Kidney glomerular epithelial cell (primary cell): Measurements from ENCODE around the gene TNRC18.

ENCODE experiments used
- DNase-seq: peaks from one replicate; lab custom pipeline; 2025; lab: John Stamatoyannopoulos, UW

Gene TNRC18

DNA sequence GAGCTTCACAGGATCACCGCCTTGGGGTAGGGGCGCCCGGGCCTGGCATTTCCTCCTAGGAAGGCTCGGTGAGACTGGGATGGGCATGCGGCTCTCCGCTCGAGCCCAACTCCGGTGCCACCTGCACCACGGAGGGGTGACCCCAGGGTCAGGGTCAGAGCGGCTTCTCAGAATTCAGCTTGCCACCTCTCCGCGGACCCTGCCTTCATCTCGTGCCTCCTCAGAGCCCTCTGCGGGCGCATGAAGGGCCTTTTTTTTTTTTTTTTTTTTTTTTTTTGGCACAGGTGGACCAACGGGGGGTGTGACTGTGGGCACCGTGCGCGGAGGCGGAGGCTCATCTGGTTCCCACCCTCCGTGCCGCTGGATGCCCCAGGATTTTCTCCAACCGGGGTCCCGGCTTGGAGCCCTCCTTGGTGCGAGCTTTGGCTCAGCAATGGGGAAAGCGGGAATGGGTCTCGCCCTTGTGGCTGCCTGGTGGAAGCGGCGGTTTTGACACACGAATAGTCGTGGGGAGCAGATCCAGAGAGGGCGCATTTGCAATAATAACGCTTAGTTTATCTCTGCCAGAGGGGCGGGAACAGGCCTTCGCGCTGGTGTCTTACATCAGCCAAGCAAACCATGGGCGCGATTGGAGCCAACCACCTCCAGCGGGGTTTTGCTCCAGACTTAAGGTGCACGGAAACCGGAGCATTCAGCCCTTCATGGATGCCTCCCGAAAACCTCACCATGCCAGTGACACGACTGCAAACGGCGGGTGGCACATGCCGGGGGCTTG, 5.0 kb upstream of the TNRC18 start:
- DNase-seq: no peak

DNA sequence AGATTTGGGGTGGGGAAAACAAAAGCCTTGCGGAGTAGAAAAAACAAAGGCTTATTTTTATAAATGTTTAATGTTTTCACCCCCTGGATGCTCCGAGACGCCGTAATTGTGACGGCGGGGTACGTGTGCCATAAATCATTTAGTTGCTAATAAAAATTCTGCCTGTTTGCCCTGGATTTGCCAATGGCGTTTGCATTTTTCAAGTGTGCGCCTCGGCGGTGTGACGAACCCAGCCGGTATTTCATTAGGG, 2.5 kb upstream of the TNRC18 start:
- no peak for DNase-seq

DNA sequence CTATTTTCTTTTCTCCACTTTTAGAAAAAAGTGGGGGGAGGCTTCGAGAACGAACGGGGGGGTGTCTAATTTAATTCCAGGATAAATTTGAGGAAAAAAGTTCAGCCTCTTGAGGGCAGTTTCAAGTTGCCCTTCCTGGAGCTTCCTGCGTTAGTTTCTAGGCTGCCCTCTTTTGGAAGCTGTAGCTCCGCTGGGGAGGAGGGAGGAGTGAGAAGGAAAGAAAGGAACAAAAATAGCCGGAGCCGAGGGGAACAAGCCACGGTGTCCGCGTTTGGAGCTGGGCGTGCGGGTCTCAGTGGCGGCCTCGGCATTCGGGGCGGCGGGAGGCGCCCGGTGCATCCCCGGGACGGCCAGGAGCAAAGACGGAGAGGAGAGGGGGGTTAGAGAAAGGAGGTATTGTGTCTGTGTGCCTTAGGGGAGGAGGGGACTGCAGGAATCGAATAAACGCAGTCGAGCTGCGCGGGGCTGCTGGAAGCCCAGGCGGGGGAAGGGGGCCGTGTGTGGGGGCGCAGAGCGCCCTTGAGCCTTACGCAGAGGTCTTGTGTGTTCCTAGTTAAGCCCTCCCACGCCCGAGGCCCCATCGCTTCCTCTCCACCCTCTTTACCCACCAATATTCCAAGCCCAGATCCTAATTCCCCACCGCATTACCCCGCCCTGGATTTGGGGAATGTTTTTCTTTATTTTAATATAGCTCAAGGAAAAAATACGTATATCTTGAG, 2.0 kb upstream of the TNRC18 start:
- peak; percentile 74 for DNase-seq

DNA sequence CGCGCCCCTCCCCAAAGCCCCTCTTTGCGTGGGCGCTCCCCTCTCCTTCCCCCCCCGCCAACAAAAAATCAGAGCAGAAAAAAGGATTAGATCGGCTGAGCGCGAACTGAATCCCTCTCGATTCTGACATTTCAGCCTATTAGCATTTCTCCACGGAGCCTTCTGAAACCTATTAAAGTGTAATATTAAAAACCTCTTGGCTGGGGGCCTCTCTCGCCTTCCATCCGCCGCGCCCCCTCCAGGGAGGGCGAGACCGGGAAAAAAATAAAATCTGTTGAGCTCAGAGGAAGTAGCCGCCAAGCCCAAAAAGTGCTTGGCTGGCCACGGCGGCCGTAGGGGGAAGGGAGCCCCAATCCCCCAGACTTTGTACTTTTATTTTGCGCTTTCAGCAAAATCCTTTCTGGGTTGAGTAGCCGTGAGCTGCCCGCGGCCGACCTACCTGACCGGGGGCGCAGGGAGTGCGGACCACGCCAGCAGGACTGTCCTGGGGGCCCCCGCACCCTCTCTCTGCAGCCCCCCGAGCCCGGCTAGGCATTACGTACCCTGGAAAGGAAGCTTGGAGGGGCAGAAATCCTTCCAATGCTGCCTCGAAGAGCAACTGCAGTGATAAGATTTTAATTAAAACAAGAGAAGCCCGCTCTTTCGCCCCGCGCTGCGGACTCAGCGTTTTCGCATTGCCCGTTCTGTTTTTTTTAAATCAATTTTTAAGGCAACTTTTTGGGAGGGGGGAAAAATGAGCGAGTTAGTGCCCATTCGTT, 1.3 kb upstream of the TNRC18 start:
- DNase-seq: peak; percentile 61

DNA sequence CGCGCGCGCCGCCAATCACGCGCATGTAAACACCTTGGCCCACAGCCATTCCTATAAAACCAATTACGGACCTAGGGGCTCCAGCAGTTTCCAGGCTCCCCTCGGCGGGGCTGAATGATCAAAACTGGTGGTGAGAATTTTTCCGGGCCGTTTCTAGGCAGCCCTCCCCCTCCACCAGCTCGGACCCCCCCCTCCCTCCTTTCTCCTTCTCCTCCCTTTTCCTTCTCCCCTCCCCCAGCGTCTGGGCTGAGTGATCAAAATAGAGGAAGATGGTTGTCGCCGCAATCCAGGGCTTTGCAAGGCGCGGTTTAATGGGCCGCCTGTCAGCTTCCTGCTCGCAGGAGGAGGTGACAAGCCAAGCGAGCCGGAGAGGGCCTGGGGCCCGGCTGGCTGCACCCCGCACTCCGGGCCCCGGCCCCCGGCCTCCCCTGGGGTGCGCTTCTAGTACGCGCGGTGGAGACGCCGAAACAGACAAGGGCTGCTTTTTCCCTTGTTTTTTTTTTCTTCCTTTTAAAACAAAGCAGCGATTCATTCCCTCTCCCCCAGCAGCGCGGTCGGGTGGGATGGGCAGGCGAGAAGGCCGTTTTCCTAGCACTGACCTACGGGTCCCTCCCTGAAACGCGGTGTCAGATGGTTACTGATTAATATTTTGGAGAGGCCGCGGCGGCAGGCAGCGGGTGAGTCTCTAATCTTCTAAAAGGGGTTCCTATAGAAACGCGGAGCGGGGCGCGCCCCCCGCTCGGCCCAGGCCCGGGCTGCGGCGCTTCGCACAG, 528 bp upstream of the TNRC18 start:
- DNase-seq: peak; percentile 99

DNA sequence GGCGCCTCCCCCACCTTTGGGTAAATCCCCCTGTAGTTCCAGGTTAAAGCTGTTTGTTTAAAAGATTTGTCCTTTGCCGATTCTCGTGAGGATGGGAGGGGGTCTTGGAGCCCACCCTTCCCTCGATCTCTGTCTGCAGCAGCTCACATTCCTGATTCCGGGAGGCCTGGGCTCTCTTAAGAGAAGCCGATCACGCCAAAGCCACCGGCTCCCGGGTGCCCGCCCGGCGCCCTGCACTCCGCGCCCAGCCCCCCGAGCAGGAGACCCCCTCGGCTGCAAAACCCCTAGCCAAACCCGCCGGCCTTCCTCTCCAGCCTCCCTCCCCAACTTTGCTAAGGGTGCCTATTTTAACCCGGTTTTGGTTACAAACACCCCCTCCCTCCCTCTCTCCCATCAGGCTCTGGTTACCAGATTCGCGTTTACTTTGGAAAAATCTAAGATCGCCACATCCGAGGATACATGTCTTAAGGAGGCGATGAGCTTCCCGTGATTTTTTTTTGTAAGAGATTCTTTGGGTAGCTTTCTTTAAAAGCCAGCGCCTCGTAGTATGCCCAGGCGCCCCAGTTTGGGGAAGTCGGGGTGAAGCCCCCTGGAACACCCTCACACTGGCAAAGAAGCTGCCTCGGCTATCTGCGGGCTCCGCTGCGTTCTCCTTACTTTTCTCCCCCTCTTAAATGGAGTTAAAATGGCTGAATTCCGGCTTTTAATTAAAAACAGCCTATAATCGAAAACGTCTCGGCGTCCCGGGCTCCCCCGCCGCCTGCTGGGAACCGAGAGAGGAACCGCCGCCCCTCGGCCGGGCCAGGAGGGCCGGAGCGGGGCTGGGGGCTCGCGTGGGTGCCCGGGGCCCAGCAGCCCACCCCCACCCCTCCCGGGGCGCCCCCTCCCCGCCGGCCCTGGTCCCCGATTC, 983 bp downstream of the TNRC18 start:
- no peak for DNase-seq

DNA sequence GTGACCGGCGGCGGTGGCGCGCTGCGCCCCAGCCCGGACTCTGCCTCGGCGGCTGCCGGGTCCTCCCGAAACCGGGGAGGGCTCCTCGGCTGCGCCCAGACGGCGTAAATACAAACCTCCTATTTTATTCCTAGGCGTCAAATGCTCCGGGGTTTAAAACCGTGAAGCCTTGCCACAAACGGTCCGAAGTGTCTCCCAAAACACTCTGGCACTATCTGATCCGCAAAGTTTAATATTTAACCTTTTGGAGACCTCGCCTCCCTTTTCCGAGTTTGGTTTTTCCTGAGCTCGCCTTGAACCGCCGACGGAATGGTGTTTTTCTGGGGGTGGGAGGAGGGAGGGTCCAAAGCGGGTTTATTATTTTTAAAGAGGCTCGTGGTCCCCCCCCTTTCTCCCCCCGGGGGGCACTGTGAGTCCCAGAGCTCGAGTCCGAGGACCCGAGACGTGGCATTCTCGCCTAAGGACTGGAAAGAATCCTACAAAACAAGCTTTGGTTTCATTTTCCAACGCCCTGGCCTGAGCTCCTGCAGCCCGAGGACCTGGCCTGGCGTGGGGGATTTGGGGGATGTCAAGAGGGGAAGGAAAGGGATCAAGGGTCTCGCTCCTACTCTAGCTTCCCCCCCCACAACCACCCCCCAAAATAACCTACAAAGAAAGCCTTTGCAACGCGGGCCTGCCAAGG, 1.8 kb downstream of the TNRC18 start:
- peak; percentile 65 for DNase-seq

DNA sequence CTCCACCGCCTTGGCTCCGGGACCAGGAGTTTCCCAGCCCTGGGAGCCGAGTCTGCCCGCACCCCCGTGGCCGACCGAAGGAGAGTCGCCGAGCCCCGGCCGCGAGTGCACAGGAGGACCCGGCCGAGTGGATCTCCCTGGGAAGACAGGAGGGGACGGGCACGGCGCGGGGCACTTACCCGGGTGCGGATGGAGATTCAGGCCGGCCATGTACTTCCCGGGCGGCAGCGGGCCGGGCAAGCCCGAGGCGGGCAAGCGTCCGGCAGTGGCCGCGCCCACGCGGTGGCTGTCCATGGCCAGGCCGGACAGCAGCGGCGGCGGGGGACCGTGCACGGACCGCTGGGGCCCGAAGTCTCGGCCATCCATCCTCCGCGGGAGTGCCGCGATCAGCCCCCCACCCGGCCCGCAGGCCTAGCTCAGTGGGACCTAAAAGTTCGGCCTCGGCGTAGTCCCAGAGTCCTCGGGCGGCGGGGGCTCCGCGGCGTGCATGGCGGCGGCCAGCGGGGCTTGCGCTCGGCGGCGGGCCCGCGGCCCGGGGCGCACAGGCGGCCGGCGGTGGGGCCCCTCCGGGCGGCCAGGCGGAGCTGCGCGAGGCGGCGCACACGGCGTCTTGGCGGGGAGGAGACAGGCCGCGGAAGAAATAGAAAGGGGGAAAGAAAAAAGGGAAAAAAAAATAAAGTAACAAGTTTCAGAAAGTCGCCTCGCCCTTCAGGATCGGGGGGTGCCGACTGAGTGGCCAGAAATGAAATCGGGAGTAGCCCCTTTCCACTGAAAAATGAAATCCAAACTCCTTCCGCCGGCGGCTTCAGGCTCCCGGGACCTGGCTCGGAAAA, 2.5 kb downstream of the TNRC18 start:
- DNase-seq: no peak

DNA sequence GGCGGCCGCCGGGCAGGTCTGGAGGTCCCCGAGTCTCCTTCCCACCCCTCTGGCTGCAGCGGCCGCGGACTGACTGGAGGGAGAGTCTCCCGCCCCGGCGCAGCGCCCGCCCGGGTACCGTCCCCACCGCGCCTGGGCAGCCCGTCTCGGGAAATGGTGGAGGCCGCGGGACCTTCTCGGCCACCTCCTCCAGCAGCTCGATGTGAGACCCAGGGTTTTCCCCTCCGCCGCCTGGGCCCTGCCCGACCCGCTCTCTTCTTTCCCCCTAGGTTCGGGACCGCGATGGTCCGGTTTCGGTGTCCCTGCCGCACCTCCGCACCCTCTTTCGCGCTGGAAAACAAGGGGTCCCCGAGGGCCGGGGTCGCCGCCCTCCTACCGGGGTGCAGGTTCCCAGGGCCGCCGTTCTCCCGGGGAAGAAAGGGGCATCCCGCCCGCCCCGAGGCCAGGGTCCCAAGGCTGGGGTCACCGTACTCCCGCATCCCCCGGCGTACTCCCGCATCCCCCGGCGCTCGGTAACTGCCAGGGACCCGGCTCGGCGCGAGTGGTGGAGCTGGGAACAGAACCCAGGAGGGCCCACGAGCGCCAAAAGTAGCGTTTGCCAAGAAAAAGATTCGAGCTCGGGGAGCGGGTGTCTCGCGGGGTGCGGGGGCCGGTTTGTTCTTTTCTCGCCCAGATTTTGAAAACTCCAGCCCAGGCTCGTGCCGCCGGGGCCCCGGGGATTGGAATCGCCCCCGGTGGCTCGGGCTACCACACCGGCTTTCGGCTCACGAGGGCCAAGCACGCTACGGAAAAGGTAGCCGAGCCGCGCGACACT, 3.4 kb downstream of the TNRC18 start:
- no peak for DNase-seq

DNA sequence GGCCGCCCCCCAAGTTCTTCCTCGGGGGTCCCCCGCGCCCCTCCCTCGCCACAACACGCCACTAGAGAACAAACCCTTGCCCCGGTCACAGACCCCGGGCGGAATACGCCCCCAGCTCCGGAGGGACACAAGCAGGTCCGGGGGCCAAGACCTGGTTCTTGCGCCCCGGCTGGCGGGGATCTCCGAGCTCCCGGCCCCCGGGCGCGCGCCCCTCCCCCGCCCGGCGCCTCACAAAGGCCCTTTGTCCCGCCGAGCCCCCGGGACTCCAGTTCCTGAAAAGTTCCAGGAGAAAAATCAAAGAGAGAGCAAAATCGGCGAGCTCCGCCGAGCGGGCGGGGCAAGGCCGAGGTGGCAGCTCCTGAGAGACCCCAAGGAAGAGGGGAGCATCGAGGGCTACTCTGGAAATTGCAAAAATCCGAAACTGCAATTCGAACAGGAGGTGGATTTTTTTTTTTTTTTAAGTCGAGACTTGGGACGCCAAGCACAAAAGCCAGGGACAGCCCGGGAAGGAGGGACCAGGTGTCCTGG, 4.0 kb downstream of the TNRC18 start:
- DNase-seq: no peak

DNA sequence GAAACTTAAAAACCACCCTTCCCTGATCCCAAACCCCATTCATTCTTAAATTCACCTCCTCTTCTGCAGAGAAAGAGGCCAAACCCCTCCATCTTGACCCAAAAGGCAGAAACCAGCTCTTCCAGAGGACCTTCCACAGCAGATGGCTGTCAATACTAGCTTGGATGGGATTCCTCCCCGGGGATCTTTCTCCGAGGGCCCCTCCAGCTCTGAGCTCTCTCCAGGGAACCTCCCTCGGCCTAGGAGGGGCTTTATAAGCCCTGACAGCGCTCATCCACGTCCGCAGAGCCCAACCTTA, 5.4 kb downstream of the TNRC18 start:
- DNase-seq: no peak

DNA sequence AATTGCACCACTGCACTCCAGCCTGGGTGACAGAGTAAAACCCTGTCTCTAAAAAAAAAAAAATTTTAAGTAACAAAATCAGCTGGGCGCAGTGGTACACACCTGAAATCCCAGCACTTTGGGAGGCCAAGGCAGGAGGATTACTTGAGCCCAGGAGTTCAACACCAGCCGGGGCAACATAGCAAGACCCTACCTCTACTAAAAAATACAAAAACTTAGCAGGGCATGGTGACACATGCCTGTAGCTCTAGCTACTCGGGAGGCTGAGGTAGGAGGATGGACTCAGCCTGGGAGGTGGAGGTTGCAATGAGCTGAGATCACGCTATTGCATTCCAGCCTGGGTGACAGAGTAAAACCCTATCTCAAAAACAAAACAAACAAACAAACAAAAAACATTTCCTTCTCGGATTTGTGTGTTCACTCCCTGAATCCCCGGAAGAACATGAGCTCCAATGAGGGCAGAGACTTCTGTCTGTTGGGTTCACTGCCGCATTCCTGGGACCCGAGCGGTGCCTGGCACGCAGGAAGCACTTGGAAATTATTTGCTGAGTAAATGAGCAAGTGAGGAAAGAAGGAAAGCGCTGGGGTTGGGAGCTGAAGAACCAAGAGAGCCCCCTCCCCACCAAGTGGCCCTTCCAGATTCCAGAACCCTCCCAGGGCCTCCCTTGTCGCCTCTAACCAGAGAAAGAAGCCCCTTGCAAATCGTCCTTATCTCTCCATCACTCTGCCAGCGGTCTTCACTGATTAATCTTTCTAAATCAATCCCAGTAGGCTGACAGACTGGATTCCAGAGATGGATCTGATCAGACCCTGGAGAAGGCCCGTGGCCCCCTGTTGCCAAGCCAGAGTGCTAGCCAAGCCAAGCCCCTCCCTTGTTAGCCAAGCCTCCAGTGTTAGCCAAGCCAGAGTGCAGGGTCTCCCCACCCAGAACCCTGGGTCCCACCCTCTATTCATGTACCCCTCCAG, 6.2 kb downstream of the TNRC18 start:
- peak; percentile 60 for DNase-seq

DNA sequence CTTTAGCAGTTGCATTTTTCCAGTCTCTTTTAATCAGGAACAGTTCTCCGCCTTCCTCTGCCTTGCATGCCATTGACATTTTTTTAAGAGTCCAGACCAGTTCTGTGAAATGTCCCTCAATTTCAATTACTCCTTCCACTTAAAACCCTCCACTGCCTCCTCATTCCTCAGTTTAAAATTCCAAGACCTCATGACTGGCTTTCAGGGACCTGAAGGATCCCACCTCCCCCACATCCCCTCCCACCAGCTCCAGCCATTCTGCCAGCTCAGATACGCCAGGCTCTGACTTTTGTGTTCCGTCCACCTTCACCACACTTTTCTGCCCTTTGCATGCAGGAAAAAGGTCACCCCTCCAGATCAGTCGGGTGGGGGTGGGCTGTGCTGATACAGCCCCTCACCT, 8.7 kb downstream of the TNRC18 start:
- DNase-seq: no peak

DNA sequence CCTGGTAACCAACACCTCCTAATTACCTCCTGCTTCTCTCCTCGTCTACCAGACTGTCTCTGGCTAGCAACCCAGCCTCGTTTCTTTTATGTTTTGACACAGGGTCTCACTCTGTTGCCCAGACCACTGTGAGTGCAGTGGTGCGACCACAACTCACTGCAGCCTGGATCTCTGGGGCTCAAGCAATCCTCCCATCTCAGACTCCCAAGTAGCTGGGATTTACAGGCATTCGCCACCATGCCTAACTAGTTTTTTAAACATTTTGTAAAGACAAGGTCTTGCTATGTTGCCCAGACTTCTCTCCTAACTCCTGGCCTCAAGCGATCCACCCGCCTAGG, 10.2 kb downstream of the TNRC18 start:
- DNase-seq: no peak

DNA sequence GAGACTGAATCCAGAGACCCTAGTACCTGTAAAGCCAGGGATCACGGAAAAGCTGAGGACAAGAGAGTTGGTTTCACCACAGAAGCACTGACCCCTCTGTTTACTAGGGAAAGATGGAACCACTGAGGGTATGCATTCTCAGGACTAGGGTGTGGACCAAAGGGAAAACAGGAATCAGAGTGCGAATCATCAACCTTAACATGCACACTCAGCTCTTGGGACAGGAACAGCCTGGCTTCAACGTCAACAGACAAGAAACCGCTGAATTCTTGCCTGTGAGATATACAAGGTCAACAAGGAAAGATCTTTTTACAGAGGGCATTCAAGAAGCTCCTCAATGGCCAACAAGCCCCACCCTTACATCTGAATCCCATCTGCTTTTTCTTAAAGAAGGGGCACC, 14.9 kb downstream of the TNRC18 start:
- no peak for DNase-seq

DNA sequence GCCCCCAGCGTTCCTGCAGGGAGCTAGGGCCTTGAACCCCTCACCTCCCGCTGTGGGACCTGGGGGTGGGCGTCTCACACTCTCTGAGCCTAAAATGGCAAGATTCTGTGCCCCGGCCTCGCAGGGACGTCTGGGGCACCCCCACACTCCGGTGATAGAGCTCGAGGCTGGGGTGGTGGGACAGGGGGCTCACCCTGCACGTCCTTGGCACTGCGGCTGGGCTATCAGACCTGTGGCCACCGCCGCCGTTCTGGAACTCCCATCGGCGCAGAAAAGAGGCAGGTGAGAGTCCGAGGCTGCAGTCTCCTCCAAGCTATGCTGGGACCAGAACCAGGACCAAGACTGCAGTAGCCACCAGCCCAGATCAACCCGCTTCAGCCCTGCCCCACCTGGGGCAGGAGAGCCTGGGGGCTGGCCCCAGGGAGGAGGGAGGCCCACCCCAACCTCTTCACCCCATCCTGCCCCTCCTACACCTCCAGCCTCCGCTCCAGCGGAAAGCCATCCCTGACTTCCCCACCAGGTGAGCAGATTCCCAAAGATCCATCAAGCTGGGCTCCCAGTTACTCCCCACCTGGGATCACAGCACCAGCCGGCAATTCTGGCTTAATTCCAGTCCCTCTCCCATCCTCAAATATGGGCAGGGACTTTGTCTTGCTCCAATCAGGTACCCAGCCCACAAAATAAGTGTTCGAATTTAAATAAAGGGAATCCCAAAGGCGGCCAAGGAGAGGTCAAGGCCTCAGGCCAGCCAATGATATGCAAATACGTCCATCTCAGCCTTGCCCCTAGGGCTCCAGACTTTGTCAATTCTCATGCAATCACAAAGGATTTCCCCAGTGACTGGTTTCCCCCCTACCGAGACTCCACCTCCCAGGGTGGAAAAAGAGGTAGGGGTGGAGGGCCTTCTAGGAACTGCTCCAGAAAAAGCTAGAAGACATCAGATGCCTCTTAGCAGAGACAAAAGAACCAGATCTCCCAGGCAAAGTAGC, 16.4 kb downstream of the TNRC18 start:
- no peak for DNase-seq

DNA sequence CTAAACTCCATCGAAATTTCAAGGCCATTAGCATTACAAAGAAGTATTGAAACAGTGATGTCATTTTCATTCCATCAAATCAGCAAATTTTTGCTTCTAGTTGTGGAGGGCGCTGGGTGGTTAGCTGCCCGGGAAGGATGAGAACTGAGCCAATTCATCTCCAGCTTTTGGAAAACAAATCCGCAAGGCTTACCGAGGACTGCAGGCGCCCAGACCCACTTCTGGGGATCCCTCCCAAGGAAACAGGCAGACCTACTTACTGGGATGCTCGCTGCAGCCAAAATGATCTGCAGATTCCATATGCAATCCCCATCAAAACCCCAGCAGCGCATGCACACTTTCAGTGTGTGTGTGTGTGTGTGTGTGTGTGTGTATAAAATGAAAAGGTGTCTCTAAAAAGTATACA, 19.2 kb downstream of the TNRC18 start:
- DNase-seq: no peak
